ENCODE data around the gene FER.

FER gene

DNA sequence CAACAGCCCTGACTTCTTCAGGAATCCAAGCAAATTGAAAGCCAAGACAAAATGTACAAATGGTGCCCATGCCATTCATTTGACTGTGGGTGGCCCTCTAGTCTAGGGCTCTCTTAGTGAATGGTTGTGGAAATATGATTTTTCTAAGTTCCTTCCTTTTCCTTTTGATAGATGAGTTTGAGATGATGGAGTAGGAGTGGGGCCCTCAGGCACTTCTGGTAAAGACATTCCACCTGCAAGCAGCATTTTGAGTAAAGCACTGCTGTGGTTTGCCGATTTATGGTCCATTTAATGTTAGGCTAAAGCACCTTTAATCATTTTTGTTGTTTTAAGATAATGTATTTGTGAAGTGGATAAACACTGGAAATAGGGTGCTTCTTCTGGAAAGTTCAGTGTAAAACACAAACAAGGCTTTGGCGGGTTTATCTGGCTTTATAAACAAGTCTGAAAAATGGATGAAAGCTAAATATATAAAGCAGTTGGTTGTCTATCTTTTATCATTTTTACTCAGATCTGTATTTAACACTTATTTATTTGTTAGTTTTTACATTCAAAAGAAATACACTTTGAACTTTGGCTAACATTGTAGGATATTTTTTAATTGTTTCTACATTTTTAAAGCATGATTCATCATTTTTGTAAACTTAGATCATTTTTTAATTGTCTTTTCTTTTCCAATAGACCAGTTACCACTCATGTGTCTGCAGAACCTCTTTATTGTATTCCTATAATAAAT is 448.6 kb downstream of the FER start:
- Histone ChIP-seq H3K4me3 (ENCODE audit: insufficient read depth, low read depth, low read length, poor library complexity, severe bottlenecking) (no peak overlapping the region), H3K4me1 (ENCODE audit: control insufficient read depth, insufficient read depth, low read length, poor library complexity, severe bottlenecking) (no peaks in the 10 kb centered on the region), H3K9me3 (ENCODE audit: control insufficient read depth, low read length) (no peaks in the 10 kb centered on the region), H3K36me3 (ENCODE audit: control insufficient read depth, insufficient read depth, low read length) (no peaks in the 10 kb centered on the region), H3K27ac (ENCODE audit: insufficient read depth, low read length, poor library complexity, severe bottlenecking) (no peak overlapping the region), H3K27me3 (replicated peaks; ENCODE audit: control insufficient read depth, insufficient read depth, low read length, poor library complexity, severe bottlenecking) (no peaks in the 10 kb centered on the region)
- DNase-seq, result no peak

DNA sequence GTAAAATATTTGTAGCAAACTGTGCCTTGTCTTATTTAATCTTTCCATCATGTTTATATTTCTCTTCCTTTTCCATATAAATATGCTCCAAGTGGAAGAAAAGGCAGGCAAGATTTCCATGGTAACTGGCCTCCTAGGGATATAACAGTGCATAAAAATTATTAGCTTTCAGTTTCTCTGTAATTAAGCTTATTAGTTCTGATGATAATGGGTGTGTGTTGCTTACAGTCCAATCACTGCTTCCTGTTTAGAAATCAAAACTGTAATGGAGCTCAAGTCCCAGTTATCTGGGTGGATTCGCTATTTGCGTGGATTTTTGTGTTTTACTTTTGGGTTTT is 449.1 kb downstream of the FER start:
- H3K9me3 ChIP-seq (ENCODE audit: control insufficient read depth, low read length), result no peaks in the 10 kb centered on the region
- H3K4me1 ChIP-seq (ENCODE audit: control insufficient read depth, insufficient read depth, low read length, poor library complexity, severe bottlenecking), result no peaks in the 10 kb centered on the region
- no peaks in the 10 kb centered on the region for H3K27me3 ChIP-seq (replicated peaks; ENCODE audit: control insufficient read depth, insufficient read depth, low read length, poor library complexity, severe bottlenecking)
- no peak overlapping the region for H3K27ac ChIP-seq (ENCODE audit: insufficient read depth, low read length, poor library complexity, severe bottlenecking)
- no peak overlapping the region for H3K4me3 ChIP-seq (ENCODE audit: insufficient read depth, low read depth, low read length, poor library complexity, severe bottlenecking)
- DNase-seq, result no peak
- H3K36me3 ChIP-seq (ENCODE audit: control insufficient read depth, insufficient read depth, low read length), result no peaks in the 10 kb centered on the region

DNA sequence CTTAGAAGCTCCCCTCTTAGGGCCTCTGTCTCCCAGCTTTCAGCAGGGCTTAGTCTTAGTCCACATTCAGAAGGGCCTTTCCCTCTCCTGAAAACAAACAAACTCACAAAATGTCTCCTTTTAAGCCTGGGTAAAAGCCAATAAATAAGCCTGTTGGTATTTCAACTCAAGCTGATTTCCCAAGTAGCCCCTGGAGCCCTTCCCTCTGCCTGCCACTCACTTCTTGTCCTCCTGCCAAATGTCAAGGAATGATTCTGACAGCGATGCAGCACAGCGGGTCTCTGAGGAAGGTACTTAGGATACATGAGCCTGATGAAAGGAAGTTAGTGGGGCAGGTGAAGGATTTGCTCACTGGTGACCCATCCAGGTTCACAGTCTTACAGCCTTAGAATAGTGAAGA is 451.6 kb downstream of the FER start:
- Histone ChIP-seq H3K4me1 (ENCODE audit: control insufficient read depth, insufficient read depth, low read length, poor library complexity, severe bottlenecking) (no peaks in the 10 kb centered on the region), H3K27ac (ENCODE audit: insufficient read depth, low read length, poor library complexity, severe bottlenecking) (no peak overlapping the region), H3K4me3 (ENCODE audit: insufficient read depth, low read depth, low read length, poor library complexity, severe bottlenecking) (no peak overlapping the region), H3K9me3 (ENCODE audit: control insufficient read depth, low read length) (no peaks in the 10 kb centered on the region), H3K27me3 (replicated peaks; ENCODE audit: control insufficient read depth, insufficient read depth, low read length, poor library complexity, severe bottlenecking) (no peaks in the 10 kb centered on the region), H3K36me3 (ENCODE audit: control insufficient read depth, insufficient read depth, low read length) (no peaks in the 10 kb centered on the region)
- no peak for DNase-seq

DNA sequence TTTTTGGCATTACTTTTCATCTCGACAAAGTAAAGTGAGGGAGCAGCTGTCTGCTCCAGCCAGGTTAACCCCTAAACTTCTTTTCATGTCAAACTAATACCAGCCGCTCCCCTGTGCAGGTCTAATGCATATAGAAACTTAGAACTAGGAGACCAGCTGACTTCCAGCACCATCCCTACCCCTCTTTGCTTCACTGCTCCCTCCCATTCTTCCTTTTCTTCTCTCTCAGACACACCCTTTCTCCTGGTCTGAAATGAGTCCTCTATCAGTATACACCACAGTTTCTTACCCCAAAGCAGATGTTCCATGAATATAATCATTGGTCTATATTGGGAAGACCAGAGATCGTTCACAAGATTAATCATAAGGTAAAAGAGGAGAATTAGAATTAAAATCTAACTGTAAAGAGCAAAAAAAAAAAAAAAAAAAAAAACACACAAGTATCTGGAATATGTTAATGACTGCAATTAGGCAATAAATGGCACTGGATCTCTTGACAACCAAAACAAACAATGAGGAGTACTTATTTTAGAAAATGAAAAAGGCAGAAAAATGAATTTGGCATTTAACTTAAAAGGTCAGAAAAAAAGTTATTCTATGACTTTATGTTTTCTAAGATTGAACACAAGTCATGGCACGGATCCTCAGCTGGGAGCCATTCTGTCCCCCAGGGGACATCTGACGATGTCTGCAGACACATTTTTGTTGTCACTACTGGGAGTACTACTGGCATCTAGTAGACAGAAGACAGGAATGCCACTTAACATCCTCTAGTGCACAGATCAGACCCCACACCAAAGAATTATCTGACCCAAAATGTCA is 452.3 kb downstream of the FER start:
- Histone ChIP-seq H3K4me3 (ENCODE audit: insufficient read depth, low read depth, low read length, poor library complexity, severe bottlenecking) (no peak overlapping the region), H3K27ac (ENCODE audit: insufficient read depth, low read length, poor library complexity, severe bottlenecking) (no peak overlapping the region), H3K9me3 (ENCODE audit: control insufficient read depth, low read length) (peaks cover 5% of the 10 kb centered on the region), H3K36me3 (ENCODE audit: control insufficient read depth, insufficient read depth, low read length) (no peaks in the 10 kb centered on the region), H3K27me3 (replicated peaks; ENCODE audit: control insufficient read depth, insufficient read depth, low read length, poor library complexity, severe bottlenecking) (no peaks in the 10 kb centered on the region), H3K4me1 (ENCODE audit: control insufficient read depth, insufficient read depth, low read length, poor library complexity, severe bottlenecking) (no peaks in the 10 kb centered on the region)
- no peak for DNase-seq

DNA sequence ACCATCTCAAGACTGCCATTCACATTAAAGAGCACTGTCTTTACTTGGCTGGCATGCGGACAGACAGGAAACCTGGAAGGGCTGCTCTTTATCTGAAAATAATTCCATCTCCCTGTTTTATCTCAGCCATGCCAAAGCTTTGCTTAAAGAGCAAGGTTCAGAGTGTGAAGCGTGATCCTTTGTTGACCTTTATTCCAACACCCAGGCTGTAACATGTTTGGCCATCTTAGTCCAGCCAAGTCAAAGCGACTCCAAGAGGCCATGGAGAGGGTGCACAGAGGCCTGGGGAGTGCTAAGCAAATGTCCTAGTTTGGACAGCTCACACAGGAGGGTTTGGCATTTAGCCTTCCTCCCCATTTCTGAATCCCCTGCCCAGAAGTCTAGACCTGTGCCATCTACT is 467.3 kb downstream of the FER start:
- no peaks in the 10 kb centered on the region for H3K36me3 ChIP-seq (ENCODE audit: control insufficient read depth, insufficient read depth, low read length)
- H3K27me3 ChIP-seq (replicated peaks; ENCODE audit: control insufficient read depth, insufficient read depth, low read length, poor library complexity, severe bottlenecking), result no peaks in the 10 kb centered on the region
- H3K9me3 ChIP-seq (ENCODE audit: control insufficient read depth, low read length), result no peaks in the 10 kb centered on the region
- DNase-seq, result no peak
- no peaks in the 10 kb centered on the region for H3K4me1 ChIP-seq (ENCODE audit: control insufficient read depth, insufficient read depth, low read length, poor library complexity, severe bottlenecking)
- no peak overlapping the region for H3K4me3 ChIP-seq (ENCODE audit: insufficient read depth, low read depth, low read length, poor library complexity, severe bottlenecking)
- no peak overlapping the region for H3K27ac ChIP-seq (ENCODE audit: insufficient read depth, low read length, poor library complexity, severe bottlenecking)

DNA sequence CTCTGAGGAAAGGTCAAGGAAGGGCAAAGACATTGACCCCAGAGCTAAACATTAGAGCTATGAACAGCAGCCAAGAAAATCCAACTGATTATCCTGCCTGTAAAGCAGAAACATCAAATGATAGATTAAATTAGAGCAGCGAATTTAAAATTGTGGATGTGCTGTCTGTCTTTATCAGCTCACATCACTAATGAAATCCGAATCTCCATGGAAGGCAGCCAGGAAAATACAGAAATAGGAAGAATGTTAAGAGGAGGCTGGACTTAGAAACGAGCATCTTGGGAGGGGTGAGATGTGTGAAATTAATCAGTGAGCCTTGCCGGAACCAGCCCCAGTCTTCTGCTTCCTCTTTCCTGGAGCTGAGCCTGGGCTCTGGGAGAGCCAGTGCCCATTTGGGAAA is 471.1 kb downstream of the FER start:
- no peak for DNase-seq
- Histone ChIP-seq H3K36me3 (ENCODE audit: control insufficient read depth, insufficient read depth, low read length) (no peaks in the 10 kb centered on the region), H3K9me3 (ENCODE audit: control insufficient read depth, low read length) (no peaks in the 10 kb centered on the region), H3K4me3 (ENCODE audit: insufficient read depth, low read depth, low read length, poor library complexity, severe bottlenecking) (no peak overlapping the region), H3K27ac (ENCODE audit: insufficient read depth, low read length, poor library complexity, severe bottlenecking) (no peak overlapping the region), H3K4me1 (ENCODE audit: control insufficient read depth, insufficient read depth, low read length, poor library complexity, severe bottlenecking) (no peaks in the 10 kb centered on the region), H3K27me3 (replicated peaks; ENCODE audit: control insufficient read depth, insufficient read depth, low read length, poor library complexity, severe bottlenecking) (no peaks in the 10 kb centered on the region)

DNA sequence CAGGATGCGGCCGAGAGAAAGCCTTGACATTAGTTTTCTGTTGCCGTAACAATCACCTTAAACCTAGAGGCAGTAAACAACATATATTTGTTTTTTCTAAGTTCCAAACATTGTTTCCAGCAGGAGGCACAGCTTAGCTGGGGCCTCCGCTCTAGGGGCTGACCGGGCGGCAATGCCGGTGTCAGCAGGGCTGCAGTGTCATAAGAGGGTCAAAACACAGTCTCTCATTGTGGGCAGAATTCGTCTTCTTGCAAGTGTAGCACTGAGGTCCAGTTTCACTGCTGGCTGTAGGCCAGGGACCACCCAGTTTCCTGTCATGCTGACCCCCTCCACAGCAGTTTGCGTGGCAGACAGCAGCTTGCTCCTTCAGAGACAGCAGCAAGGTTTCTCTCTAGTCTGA is 475.8 kb downstream of the FER start:
- Histone ChIP-seq H3K27me3 (replicated peaks; ENCODE audit: control insufficient read depth, insufficient read depth, low read length, poor library complexity, severe bottlenecking) (no peaks in the 10 kb centered on the region), H3K36me3 (ENCODE audit: control insufficient read depth, insufficient read depth, low read length) (no peaks in the 10 kb centered on the region), H3K4me3 (ENCODE audit: insufficient read depth, low read depth, low read length, poor library complexity, severe bottlenecking) (no peak overlapping the region), H3K4me1 (ENCODE audit: control insufficient read depth, insufficient read depth, low read length, poor library complexity, severe bottlenecking) (no peaks in the 10 kb centered on the region), H3K9me3 (ENCODE audit: control insufficient read depth, low read length) (no peaks in the 10 kb centered on the region), H3K27ac (ENCODE audit: insufficient read depth, low read length, poor library complexity, severe bottlenecking) (no peak overlapping the region)
- no peak for DNase-seq

DNA sequence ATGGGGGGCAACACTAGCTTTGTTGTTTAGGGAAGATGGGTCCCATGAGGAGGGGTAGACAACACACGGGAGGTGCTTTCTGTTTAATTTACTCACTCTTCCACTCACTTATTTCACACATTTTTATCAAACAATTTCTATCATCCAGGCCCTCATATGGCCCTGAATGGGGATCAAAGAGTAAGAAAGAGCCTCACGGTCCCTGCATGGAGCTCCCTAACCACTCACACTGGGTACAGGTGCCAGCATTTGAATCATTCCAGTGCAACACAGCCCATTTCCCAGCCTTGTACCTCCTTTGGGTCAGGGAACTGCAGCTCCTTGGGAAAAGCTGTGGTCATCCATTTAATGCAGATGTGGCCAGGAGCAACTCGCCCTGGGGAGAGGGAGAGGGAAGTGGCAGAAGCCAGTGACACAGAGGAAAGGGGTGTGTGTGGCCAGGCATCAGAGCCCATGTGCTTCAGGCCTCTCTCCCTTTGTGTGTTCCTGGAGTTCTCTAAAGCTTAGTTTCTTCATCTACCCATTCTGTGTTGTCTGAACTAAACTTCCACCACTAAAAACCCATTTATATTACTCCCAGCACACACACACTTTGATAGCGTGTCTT is 476.7 kb downstream of the FER start:
- H3K27ac ChIP-seq (ENCODE audit: insufficient read depth, low read length, poor library complexity, severe bottlenecking), result no peak overlapping the region
- DNase-seq, result no peak
- H3K4me3 ChIP-seq (ENCODE audit: insufficient read depth, low read depth, low read length, poor library complexity, severe bottlenecking), result no peak overlapping the region
- no peaks in the 10 kb centered on the region for H3K4me1 ChIP-seq (ENCODE audit: control insufficient read depth, insufficient read depth, low read length, poor library complexity, severe bottlenecking)
- no peaks in the 10 kb centered on the region for H3K36me3 ChIP-seq (ENCODE audit: control insufficient read depth, insufficient read depth, low read length)
- H3K27me3 ChIP-seq (replicated peaks; ENCODE audit: control insufficient read depth, insufficient read depth, low read length, poor library complexity, severe bottlenecking), result no peaks in the 10 kb centered on the region
- H3K9me3 ChIP-seq (ENCODE audit: control insufficient read depth, low read length), result no peaks in the 10 kb centered on the region

DNA sequence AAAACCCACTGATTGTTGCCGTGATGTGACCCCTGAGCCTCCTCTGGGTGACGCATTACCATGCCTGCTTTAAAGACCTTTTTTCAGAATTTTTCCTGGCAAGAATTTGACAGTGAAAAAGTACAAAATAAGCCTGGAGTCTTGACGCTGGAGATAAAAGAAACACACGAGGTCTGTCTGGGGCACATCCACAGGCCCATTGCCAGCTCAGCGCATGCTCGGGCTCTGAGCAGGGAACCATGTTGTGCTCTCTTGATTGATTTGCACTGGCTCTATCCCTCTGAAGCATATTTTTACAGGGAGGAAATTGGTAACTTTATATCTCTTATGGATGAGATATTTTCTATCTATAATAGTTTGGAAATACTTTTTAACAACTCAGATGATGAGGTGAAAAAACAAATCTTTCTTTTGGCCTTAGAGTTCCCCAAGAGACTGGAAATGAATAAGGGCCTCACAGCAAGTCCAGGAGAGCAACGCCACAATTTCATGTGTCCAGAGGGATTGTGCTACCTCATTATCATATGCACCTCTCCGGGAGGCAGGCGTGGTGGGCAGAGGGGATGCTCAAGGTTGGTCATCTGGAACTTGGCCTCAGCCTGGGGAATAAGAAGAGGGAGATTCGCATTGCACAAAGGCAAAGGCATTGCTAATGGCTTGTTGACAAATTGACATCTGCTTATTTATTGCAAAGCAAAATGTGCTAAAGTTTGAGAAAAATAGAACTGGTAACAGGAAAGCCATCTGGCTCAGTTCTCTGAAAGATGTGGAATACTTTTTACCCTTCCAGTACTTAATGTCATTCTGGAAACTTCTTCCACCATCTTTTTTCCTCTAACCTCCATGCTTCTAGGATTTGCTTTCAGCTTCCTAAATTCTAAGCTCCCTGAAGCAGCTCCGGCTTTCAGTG is 478.3 kb downstream of the FER start:
- no peak for DNase-seq
- Histone ChIP-seq H3K4me3 (ENCODE audit: insufficient read depth, low read depth, low read length, poor library complexity, severe bottlenecking) (no peak overlapping the region), H3K4me1 (ENCODE audit: control insufficient read depth, insufficient read depth, low read length, poor library complexity, severe bottlenecking) (no peaks in the 10 kb centered on the region), H3K36me3 (ENCODE audit: control insufficient read depth, insufficient read depth, low read length) (no peaks in the 10 kb centered on the region), H3K27ac (ENCODE audit: insufficient read depth, low read length, poor library complexity, severe bottlenecking) (no peak overlapping the region), H3K27me3 (replicated peaks; ENCODE audit: control insufficient read depth, insufficient read depth, low read length, poor library complexity, severe bottlenecking) (no peaks in the 10 kb centered on the region), H3K9me3 (ENCODE audit: control insufficient read depth, low read length) (no peaks in the 10 kb centered on the region)

Data from effector memory CD4-positive, alpha-beta T cell (primary cell).